HG03378 (cell line): ENCODE results near the gene OPA1.
"Not testable (repeated sequence)": the region's sequence is repeated elsewhere in the genome, so short reads cannot be mapped to it uniquely, and the experiment has no call there.

Experiments used
- ATAC-seq: cut with Tn5 transposase; IDR thresholded peaks from one replicate; pipeline ENCODE4 v1.9.1; 2021; ENCODE audit warnings: mild to moderate bottlenecking, moderate library complexity; ENCODE audit not compliant: unreplicated experiment

Gene OPA1

DNA sequence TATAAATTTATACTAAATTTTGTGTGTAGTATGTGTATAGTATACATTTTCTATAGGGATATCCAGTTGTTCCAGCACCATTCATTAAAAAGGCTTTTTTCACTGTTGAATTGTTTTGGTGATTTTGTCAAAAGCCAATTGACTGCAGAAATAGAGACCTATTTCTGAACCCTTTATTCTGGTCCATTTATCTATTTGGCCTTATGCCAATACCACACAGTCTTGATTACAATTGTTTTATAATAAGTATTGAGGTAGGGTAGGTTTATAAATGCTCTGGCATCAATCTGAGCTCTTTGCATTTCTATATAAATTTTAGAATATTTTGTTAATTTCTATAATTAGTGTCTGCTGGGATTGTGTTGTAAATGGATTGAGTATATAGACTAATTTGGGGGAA lies 6.5 kb upstream of the OPA1 start:
- no peak for ATAC-seq

DNA sequence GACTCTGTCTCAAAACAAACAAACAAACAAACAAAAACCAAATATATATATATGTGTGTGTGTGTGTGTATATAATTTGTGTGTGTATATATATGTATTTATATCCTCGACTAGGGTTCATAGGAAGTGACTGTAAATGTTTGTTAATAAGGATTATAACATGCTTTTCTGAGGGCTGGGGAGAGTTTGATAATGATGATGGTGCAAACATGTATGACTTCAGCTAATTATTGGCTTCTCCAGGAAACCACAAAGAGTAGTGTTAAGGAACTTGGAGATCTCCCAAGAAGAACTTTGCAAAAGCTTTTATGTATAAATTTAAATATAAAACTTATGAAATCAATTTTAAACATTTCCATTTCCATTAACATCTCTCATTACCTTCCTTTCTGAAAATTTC lies 3.9 kb upstream of the OPA1 start:
- no peak for ATAC-seq

DNA sequence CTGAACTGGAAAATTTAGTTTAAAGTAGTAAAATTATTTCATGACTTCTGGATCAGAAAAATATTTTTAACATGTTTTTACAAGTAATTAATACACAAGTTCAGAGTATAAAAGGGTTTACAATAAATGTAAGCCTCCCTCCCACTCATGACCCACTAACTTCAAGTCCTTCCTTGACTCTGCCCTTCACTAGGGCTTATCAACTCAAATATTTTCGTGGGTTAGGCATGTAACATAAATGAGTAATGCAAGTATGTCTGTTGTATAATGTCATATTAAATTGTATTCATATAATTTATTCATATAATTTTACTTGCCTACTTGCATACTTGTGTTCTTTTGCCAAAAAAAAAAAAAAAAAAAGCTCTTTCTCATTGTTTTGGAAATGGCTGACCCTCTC lies 3.4 kb upstream of the OPA1 start:
- no peak for ATAC-seq

DNA sequence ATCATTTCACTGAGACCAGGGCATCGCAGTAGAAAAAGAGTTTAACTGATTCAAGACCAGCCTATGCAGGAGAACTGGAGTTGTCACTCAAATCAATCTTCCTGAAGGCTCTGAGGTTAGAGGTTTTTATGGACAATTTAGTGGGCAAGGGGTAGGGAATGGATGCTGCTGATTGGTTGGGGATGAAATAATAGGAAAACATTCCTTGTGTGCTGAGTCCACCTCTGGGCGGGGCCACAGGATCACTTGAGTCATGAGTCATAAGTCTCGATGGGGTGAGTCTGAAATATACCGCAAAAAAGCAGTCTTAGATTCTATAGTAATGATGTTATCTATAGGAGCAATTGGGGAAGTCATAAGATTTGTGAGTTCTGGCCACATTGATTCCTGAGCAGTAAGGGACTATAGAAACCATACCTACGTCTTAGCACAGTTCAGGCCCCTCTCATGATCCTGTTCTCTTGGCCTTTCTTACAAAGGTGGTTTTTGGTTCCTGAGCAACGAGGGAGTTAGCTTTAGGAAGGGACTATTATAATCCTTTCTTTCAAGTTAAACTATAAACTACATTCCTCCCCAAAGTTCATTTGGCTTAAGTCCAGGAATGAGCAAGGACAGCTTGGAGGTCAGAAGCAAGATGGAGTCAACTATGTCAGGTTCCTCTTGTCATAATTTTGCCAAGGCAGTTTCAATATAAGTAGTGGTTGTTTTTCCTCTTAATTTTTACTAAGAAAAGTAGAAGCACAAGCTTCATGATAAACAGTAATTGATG lies 2.7 kb upstream of the OPA1 start:
- no peak for ATAC-seq

DNA sequence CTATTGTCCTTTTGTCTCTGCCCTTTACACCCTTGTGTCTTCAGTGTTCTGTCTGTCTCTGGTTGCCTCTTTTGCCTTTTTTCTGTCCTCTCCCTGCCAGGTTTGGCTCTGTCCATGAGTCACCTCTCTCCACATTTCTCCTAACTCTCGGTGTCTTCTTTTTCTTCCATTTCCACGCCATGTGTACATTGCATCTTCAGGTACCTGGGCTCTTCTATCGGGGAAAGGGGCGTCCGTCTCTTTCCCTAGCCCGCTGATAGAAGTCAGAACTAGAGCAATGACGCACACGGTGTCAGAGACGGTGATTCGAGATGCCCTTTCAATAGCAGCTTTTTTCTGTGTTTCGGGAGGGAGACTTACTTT lies 641 bp downstream of the OPA1 start:
- ATAC-seq, result no peak

- no peak for ATAC-seq
Measured at GRCh38 chr3:193594946-193595689, 2.1 kb downstream of the OPA1 start.

- ATAC-seq, result no peak
Measured at GRCh38 chr3:193595939-193596487, 3.0 kb downstream of the OPA1 start.

- ATAC-seq, result no peak
Measured at GRCh38 chr3:193598202-193598601, 5.2 kb downstream of the OPA1 start.

DNA sequence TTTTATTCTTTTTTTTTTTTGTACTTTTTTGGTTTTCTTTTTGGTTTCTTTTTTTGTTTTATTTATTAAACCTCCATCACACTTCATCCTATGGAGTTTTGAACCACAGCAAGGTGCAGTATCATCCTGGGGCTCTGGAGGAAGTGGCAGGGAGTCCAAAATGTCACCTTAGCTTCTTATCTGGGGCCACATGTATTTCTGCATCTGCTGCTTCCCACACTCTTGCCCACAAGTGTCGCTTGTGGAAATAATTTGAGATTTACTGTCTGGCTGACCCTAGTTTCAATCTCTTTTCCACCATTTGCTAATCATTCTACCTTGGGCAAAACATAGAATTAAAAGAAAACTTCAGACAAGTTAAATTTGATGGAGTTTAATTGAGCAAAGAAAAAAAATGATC lies 6.4 kb downstream of the OPA1 start:
- no peak for ATAC-seq

DNA sequence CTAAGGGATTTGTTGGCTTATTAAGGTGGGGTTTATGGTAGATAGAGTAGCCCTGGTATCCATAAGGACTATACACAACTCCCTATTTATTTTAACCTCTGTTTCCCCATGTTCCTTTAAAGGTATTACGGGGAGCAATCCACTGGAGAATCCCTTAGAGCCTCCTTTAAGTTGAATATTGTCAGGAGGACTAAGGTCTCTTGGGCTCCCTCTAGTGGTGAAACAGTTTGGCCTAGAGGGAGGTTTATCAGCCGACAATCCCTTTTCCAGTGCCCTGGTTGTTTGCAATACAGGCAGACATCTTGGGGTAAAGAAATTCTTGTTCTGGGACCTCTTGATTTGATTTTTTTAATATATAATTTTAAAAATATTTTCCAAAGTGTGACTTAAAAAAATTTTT lies 12.9 kb downstream of the OPA1 start:
- ATAC-seq, result peak; percentile 68

- ATAC-seq, result not testable (repeated sequence)
Measured at GRCh38 chr3:193606892-193607291, 13.9 kb downstream of the OPA1 start.

DNA sequence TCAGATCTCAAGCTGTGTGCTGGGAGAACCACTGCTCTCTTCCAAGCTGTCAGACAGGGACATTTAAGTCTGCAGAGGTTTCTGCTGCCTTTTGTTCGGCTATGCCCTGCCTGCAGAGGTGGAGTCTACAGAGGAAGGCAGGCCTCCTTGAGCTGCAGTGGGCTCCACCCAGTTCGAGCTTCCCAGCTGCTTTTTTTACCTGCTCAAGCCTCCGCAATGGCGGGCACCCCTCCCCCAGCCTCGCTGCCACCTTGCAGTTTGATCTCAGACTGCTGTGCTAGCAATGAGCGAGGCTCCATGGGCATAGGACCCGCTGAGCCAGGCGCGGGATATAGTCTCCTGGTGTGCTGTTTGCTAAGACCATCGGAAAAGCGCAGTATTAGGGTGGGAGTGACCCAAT lies 17.5 kb downstream of the OPA1 start:
- not testable (repeated sequence) for ATAC-seq

DNA sequence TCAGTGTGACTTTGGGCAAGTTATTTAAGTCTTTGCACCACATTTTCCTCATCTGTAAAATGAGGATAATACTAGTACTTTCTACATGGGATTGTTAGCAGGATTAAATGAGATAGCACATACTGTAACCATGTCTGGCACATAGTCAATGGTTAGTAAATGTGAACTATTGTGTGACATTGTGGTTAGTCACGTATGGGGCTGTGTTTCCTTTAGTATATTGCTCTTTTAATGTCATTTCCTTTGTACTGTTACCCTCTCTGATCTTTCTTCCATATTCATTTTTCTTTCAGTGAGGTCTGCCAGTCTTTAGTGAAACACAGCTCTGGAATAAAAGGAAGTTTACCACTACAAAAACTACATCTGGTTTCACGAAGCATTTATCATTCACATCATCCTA lies 21.4 kb downstream of the OPA1 start:
- no peak for ATAC-seq

DNA sequence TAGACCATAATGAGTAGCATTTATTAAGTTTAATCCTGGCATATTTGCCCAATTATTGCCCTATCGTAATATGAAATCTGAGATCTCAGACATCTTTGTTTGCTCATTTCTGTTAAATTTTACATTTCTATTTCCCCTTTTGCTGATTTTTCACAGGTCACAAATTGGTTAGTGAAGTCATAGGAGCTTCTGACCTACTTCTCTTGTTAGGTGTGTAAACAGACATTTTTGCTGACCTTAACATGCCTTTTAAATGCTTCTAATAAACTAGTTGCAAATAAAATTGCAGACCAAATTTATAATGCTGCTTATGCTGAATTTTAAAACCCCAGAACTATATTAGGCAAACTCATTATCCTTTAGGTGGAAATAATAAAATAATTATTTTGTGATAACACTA lies 24.6 kb downstream of the OPA1 start:
- no peak for ATAC-seq

- ATAC-seq, result no peak
Measured at GRCh38 chr3:193620057-193620456, 27.0 kb downstream of the OPA1 start.

- peak; percentile 93 for ATAC-seq
Measured at GRCh38 chr3:193620650-193621049, 27.6 kb downstream of the OPA1 start.

DNA sequence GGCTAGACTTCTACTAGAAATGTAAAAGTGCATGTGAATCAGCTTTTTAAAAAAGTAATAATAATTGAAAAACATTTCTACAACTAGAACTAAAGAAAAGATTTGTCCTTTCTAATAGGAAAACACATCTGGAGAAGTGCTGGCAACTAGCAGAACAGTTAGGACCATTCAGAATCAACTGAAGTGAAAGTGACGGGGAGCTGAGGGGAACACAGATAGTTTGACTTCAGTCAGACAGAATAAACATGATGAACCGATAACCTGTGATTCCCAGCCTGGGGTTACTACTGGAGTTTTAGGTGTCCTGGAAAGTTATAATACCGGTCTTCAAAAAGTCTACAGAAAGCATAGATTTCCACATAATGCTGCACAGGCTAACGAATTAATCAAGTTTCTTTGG lies 28.1 kb downstream of the OPA1 start:
- no peak for ATAC-seq

- no peak for ATAC-seq
Measured at GRCh38 chr3:193630005-193630404, 37.0 kb downstream of the OPA1 start.

DNA sequence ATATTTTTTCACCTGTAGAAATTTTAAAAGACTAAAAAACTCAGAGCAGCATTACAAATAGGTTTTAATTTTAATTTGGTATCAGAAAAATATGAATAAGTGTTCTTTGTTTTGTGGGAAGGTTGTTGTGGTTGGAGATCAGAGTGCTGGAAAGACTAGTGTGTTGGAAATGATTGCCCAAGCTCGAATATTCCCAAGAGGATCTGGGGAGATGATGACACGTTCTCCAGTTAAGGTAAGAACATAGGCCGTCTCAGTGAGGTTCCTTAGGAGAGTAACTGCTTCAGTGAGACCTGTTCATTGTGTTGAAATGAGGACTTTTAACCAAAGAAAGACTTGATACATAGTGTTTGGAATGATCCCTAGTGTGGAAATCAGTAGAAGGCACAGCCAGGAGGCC lies 44.8 kb downstream of the OPA1 start:
- no peak for ATAC-seq

GRCh38 chr3:193638833-193639232 lies 45.8 kb downstream of the OPA1 start:
- no peak for ATAC-seq

- no peak for ATAC-seq
Measured at GRCh38 chr3:193640165-193640715, 47.2 kb downstream of the OPA1 start.
